Mucosa of stomach (tissue), 1 donor: ENCODE data around the gene CCR6.

ENCODE experiments used
- H3K27me3 ChIP-seq: one replicate; pipeline ENCODE4 v1.7.0; 2013; ENCODE audit warnings: mild to moderate bottlenecking, low read length; ENCODE audit not compliant: control insufficient read depth, insufficient read depth
- H3K36me3 ChIP-seq: one replicate; pipeline ENCODE4 v1.7.0; 2013; ENCODE audit warnings: low read length; ENCODE audit not compliant: control insufficient read depth, insufficient read depth
- H3K4me1 ChIP-seq: one replicate; pipeline ENCODE4 v1.7.0; 2013; ENCODE audit warnings: mild to moderate bottlenecking, low read length; ENCODE audit not compliant: control insufficient read depth, insufficient read depth
- H3K4me3 ChIP-seq: one replicate; pipeline ENCODE4 v1.7.0; 2013; ENCODE audit warnings: low read length
- H3K9ac ChIP-seq: one replicate; pipeline ENCODE4 v1.7.0; 2013; ENCODE audit warnings: mild to moderate bottlenecking, low read length, moderate library complexity
- H3K9me3 ChIP-seq: one replicate; pipeline ENCODE4 v1.7.0; 2013; ENCODE audit warnings: mild to moderate bottlenecking, low read length, moderate library complexity; ENCODE audit not compliant: control insufficient read depth
- donor health status: Pancreatic carcinoma.

The CCR6 gene

GRCh38 chr6:167103041-167103891, 19.6 kb upstream of the CCR6 start:
- Histone ChIP-seq H3K9ac (no peak overlapping the region), H3K27me3 (no peaks in the 10 kb centered on the region), H3K9me3 (no peaks in the 10 kb centered on the region), H3K36me3 (no peaks in the 10 kb centered on the region), H3K4me1 (peaks cover 14% of the 10 kb centered on the region), H3K4me3 (no peak overlapping the region)

GRCh38 chr6:167104388-167104787, 18.5 kb upstream of the CCR6 start:
- Histone ChIP-seq H3K9me3 (no peaks in the 10 kb centered on the region), H3K36me3 (no peaks in the 10 kb centered on the region), H3K9ac (no peak overlapping the region), H3K4me3 (no peak overlapping the region), H3K27me3 (no peaks in the 10 kb centered on the region), H3K4me1 (peaks cover 14% of the 10 kb centered on the region)

DNA sequence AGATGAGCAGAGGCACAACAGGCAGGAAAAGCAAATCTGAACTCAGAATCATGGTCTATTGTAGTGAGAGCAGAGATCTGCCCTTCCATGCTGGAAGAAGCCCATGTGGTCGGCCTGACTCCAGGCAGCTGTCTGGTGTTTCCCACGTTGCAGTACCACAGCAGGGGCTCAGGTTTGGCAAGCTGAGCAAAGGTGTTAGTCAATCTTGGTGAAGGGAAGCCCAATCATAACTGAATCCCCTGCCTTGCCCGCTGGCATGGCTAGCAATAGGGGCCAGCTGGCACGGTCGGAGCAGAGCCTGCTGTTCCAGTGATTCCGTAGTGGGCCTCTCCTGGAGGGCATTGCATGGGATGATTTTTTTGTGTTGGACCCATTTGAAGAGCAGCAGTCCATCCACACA, 17.8 kb upstream of the CCR6 start:
- H3K27me3 ChIP-seq = no peaks in the 10 kb centered on the region
- H3K9me3 ChIP-seq = no peaks in the 10 kb centered on the region
- H3K36me3 ChIP-seq = no peaks in the 10 kb centered on the region
- peaks cover 14% of the 10 kb centered on the region for H3K4me1 ChIP-seq
- H3K9ac ChIP-seq = no peak overlapping the region
- no peak overlapping the region for H3K4me3 ChIP-seq

DNA sequence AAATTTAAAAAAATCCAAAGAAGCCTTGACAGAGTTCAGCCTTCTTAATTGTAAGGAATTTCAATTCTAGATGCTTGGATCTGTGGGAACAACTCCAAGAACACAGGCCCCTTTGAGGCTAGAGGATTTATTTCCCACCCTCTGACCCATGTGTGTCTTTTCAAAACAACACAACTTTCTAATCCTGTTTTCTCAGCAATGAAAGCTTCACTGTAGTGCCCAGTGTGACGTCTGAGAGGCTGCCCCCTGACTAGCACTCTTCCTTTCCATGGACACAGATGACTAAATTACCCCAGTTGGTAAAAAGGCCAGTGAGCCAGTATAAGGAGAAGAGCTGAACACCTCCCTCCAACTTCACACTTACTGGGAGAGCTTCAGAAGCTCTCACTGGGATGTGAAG, 16.5 kb upstream of the CCR6 start:
- H3K36me3 ChIP-seq = no peaks in the 10 kb centered on the region
- no peaks in the 10 kb centered on the region for H3K27me3 ChIP-seq
- H3K9ac ChIP-seq = no peak overlapping the region
- H3K4me1 ChIP-seq = peaks cover 14% of the 10 kb centered on the region
- H3K4me3 ChIP-seq = no peak overlapping the region
- H3K9me3 ChIP-seq = no peaks in the 10 kb centered on the region

DNA sequence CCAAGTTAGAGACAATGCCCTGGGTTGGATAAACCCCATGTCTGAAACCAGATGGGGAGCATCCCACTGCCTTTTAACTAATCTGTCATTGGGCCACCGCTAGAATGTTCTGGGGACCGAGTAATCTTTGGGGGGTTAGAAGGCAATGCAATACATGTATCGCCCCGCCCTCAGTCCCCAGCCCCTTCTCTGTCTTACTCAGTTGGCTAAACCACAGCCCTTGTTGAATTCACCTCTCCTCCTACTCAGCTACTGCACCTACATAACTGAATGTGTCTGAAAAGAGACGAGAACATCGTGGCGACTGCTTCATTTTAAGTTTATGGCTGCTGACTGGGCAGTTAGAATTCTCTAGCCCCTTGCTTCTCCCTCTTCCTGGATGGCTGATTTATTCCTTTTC, 15.1 kb upstream of the CCR6 start:
- Histone ChIP-seq H3K9ac (no peak overlapping the region), H3K4me1 (peaks cover 9% of the 10 kb centered on the region), H3K36me3 (no peaks in the 10 kb centered on the region), H3K4me3 (no peak overlapping the region), H3K27me3 (no peaks in the 10 kb centered on the region), H3K9me3 (no peaks in the 10 kb centered on the region)

GRCh38 chr6:167108278-167108677, 14.6 kb upstream of the CCR6 start:
- Histone ChIP-seq H3K36me3 (no peaks in the 10 kb centered on the region), H3K27me3 (no peaks in the 10 kb centered on the region), H3K9me3 (no peaks in the 10 kb centered on the region), H3K4me3 (no peak overlapping the region), H3K4me1 (peaks cover 4% of the 10 kb centered on the region), H3K9ac (no peak overlapping the region)

- H3K27me3 ChIP-seq = no peaks in the 10 kb centered on the region
- no peak overlapping the region for H3K4me3 ChIP-seq
- H3K4me1 ChIP-seq = no peaks in the 10 kb centered on the region
- no peaks in the 10 kb centered on the region for H3K36me3 ChIP-seq
- H3K9me3 ChIP-seq = no peaks in the 10 kb centered on the region
- no peak overlapping the region for H3K9ac ChIP-seq
Observed at GRCh38 chr6:167109651-167110050, 13.2 kb upstream of the CCR6 start.

DNA sequence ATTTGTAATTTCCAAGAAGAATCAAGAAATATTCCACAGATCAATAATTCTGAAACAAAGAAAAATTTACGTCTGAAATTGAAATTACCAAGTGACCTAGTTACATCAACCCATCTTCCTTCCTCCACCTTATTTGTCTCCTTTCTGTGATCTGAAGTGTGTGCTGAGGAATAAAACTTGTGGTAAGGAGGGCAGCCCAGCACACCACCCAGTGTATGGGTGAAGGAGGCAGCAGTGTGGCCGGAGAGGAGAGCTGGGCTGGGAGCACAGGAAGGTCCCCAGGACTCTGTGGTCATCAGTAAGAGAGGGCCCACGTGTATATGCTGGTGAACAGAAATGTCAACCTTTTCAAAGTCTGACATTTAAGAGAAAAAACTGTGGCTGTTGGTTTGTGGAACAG, 11.3 kb upstream of the CCR6 start:
- H3K27me3 ChIP-seq = no peaks in the 10 kb centered on the region
- H3K9me3 ChIP-seq = no peaks in the 10 kb centered on the region

DNA sequence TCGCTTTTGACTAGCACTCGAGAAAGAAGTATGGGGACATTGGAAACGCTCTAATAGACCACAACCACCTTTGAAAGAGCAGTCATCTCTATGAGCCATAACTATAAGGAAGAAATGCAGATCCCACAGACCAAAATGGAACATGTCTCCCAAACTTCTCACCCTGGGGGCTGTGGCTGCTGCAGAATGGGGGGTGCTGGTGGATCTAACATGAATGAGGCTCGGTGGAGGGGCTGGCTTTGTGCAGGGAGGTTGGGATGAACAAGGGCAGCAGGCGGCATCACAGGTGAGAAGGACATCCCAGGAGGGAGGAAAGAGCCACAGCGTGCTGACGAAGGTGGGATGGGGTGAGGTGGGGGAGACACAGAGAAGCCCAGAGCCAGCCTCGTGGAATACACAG, 10.5 kb upstream of the CCR6 start:
- no peak overlapping the region for H3K4me3 ChIP-seq
- H3K27me3 ChIP-seq = no peaks in the 10 kb centered on the region
- no peak overlapping the region for H3K9ac ChIP-seq
- H3K4me1 ChIP-seq = no peaks in the 10 kb centered on the region
- H3K9me3 ChIP-seq = no peaks in the 10 kb centered on the region
- H3K36me3 ChIP-seq = no peaks in the 10 kb centered on the region

More for the DNA sequence above, 11.3 kb upstream of the CCR6 start:
- H3K9ac ChIP-seq = no peak overlapping the region
- H3K36me3 ChIP-seq = no peaks in the 10 kb centered on the region
- no peaks in the 10 kb centered on the region for H3K4me1 ChIP-seq
- no peak overlapping the region for H3K4me3 ChIP-seq

- no peak overlapping the region for H3K9ac ChIP-seq
- H3K27me3 ChIP-seq = no peaks in the 10 kb centered on the region
- H3K4me3 ChIP-seq = no peak overlapping the region
- H3K4me1 ChIP-seq = no peaks in the 10 kb centered on the region
- no peaks in the 10 kb centered on the region for H3K36me3 ChIP-seq
- H3K9me3 ChIP-seq = no peaks in the 10 kb centered on the region
Observed at GRCh38 chr6:167113047-167113754, 9.7 kb upstream of the CCR6 start.

DNA sequence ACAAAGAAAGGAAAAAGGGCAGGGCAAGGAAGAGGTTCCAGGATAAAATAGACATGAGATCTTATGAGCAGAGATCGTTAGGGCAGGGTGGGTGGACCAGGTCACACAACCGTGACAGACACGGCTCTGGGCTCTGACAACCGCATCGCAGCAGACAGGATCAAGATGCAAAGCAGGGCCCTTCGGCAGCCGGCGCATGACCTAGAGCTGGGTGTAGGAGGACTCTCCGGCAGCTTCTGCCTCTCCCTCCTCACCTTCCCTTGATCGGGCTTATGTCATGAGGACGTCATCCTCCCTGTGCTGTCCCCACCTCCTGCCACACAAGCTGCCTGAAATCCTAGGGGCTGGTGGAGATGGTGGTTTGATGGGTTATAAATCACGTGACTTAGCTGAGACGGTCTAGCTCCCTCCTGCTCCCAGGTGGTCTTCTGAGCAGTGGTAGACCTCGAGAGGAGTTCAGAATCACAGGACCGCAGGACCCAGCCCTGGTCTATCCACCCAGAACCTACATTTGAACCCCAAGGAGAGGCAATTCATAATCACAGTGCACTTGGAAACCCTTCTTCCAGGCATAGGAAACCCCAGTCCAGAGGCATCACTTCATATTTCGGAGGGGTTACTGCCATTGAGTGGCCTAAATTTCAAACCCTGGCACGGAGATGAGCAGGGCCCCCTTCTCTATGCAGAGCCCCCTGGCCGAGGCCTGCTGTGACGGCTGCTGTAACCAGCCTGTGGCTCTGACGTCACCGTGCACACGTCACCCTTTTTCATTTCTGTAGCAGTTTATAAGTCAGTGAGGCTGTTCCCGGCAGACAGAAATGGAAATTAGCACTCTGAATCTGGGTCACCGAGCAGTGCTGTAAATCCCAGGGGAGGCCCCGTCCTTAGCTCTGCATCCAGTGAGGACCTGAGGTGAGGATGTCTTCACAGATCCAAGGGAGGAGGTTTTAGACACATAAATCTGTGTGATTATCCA, 8.7 kb upstream of the CCR6 start:
- no peaks in the 10 kb centered on the region for H3K4me1 ChIP-seq
- H3K36me3 ChIP-seq = no peaks in the 10 kb centered on the region
- no peak overlapping the region for H3K9ac ChIP-seq
- H3K27me3 ChIP-seq = no peaks in the 10 kb centered on the region
- no peak overlapping the region for H3K4me3 ChIP-seq
- H3K9me3 ChIP-seq = no peaks in the 10 kb centered on the region
